AG10803 (cell line): Measurements from ENCODE around the gene SSH3.

Experiments used
- DNase-seq: peaks from one replicate; pipeline ENCODE4 v3.0.0; 2010; ENCODE audit warnings: low read depth
- H3K4me3 ChIP-seq: 2 replicates; pipeline ENCODE4 v1.5.1; 2011; ENCODE audit warnings: mild to moderate bottlenecking, low read length, control low read depth
- TF ChIP-seq, protein P1 (sequence below): conservative IDR thresholded peaks from 2 replicates; pipeline ENCODE4 v1.5.1; 2011; ENCODE audit warnings: mild to moderate bottlenecking, low read length, control low read depth, inconsistent platforms

The SSH3 gene

DNA sequence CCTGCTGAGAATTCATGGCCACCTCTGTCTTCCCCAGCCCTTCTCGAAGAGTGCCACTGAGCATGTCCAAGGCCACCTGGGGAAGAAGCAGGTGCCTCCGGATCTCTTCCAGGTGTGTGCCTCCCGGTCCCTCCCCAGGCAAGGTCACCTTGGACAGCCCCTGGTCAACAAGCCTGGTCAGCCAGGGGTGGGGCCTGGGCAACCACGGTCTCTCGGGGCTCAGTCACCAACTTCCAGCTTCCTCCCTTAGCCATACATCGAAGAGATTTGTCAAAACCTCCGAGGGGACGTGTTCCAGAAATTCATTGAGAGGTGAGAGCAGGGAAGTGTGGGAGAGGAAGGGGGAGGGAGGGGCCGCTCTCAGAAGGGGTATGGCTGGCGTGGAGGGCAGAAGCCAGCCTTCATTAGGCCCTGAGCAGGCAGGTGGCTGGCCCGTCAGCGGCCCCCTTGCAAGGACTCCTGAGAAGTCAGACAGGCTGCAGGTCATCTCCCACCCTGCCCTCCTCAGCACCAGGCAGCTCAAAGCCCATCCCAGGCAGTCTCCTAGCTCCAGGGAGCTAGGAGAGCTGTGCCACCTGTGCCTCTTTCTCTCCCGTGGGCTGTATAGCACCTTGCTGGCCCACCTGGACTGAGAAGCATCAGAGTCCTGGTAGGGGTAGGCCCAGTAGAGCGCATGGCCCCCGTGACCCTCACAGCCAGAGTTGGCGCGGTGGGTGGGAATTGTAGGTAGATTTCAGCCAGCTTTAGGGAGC lies 23.6 kb upstream of the SSH3 start:
- TF ChIP-seq, protein P1, sequence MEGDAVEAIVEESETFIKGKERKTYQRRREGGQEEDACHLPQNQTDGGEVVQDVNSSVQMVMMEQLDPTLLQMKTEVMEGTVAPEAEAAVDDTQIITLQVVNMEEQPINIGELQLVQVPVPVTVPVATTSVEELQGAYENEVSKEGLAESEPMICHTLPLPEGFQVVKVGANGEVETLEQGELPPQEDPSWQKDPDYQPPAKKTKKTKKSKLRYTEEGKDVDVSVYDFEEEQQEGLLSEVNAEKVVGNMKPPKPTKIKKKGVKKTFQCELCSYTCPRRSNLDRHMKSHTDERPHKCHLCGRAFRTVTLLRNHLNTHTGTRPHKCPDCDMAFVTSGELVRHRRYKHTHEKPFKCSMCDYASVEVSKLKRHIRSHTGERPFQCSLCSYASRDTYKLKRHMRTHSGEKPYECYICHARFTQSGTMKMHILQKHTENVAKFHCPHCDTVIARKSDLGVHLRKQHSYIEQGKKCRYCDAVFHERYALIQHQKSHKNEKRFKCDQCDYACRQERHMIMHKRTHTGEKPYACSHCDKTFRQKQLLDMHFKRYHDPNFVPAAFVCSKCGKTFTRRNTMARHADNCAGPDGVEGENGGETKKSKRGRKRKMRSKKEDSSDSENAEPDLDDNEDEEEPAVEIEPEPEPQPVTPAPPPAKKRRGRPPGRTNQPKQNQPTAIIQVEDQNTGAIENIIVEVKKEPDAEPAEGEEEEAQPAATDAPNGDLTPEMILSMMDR = no peak
- no peak for DNase-seq
- no peak overlapping the region for H3K4me3 ChIP-seq

DNA sequence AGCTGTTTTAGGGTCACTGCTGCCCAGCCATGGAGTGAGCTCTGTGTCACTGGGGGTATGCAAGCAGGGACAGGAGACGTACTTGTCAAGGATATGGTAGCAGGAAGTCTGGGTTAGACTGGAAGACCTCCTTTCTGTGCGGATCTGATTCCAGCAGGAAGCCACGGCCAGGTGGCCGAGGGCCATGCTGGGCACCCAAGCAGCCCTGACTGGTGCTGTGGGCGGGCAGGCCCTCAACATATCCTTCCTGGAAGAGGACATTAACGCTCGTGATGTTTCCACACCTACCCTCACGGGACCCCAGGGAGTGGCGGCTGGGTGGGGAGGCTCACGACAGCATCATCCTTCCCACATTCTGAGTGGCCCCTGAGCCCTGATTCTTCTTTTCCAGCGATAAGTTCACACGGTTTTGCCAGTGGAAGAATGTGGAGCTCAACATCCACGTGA lies 23.0 kb upstream of the SSH3 start:
- no peak for DNase-seq
- TF ChIP-seq, protein P1 = no peak

GRCh38 chr11:67280788-67281551 lies 22.4 kb upstream of the SSH3 start:
- TF ChIP-seq, protein P1 = no peak
- no peak overlapping the region for H3K4me3 ChIP-seq
- no peak for DNase-seq

More for the DNA sequence above, 23.0 kb upstream of the SSH3 start:
- H3K4me3 ChIP-seq = no peak overlapping the region

DNA sequence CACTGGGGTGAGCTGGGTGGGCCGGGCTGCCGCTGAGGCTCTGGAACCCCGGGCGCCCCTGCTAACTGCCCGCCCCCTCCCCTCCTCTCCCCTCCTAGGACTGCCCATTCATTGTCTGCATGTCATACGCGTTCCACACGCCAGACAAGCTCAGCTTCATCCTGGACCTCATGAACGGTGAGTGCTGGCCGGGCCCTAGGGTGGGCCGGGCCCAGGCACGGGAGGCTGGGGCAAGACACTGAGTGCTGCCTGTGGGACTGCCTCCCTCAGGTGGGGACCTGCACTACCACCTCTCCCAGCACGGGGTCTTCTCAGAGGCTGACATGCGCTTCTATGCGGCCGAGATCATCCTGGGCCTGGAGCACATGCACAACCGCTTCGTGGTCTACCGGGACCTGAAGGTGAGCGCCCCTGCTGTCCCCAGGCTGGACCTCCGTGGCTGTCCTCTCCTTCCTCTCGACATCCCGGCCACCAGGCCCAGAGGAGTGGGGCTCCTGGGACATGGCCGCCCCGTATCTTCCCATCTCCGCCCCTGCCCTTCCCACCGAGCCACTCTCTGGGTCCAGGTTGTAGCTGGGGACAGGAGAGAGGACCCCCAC lies 21.7 kb upstream of the SSH3 start:
- H3K4me3 ChIP-seq = no peak overlapping the region
- TF ChIP-seq, protein P1 = no peak
- DNase-seq = no peak

DNA sequence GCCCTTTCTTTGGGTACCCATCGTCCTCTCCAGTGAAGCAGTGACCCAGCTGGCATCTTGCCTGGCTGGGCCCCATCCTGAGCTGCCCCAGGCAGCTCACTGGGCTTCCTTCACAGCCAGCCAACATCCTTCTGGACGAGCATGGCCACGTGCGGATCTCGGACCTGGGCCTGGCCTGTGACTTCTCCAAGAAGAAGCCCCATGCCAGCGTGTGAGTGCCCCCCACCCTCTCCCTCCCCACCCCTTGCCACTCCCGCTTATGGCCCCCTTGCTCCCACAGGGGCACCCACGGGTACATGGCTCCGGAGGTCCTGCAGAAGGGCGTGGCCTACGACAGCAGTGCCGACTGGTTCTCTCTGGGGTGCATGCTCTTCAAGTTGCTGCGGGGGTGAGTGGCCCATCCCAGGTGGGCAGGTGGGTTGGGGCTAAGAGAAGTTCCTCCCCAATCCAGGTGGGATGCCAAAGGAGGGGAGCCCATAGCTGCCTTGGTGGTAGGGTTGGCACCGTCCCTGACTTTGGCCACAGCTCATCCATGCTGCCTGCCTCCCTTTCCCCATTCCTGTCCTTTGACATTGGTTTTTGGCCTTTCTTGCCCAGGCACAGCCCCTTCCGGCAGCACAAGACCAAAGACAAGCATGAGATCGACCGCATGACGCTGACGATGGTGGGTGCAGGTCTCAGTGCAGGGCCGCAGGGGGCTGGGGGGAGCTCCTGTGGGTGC lies 21.0 kb upstream of the SSH3 start:
- TF ChIP-seq, protein P1 = no peak
- DNase-seq = no peak
- no peak overlapping the region for H3K4me3 ChIP-seq

DNA sequence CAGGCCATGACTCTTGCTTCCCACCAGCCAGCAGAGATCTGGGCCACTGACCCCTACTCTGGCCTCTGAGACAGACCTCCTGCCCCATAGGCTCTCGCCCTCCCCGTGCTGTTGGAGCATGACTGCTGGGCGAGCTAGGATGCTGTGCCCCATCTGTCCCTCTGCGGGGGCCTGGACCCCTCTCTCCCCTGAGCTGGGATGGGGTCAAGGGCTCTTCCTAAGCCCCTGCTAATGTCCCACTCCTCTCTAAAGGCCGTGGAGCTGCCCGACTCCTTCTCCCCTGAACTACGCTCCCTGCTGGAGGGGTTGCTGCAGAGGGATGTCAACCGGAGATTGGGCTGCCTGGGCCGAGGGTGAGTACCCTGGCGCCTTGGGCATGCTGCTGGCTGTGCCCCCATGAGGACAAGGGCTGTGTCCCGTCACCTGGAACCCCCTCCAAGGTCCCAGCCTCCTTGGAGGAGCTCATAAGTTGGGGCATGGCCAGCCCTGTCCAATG lies 20.4 kb upstream of the SSH3 start:
- H3K4me3 ChIP-seq = no peak overlapping the region
- no peak for DNase-seq
- TF ChIP-seq, protein P1 = no peak
